ENCODE results near the gene SLC7A6OS.
"Not testable (repeated sequence)": the region's sequence is repeated elsewhere in the genome, so short reads cannot be mapped to it uniquely, and the experiment has no call there.

SLC7A6OS gene

GRCh38 chr16:68288796-68289195, 21.9 kb downstream of the SLC7A6OS start:
- not testable (repeated sequence) for H3K4me3 ChIP-seq (ENCODE audit: low read length); H3K27me3 ChIP-seq (ENCODE audit: insufficient read depth, low read length); H3K4me1 ChIP-seq (ENCODE audit: insufficient read depth, low read length); H3K9me3 ChIP-seq (ENCODE audit: low read length); H2AFZ ChIP-seq (ENCODE audit: low read depth, low read length)
- peaks cover 34% of the 10 kb centered on the region for H3K36me3 ChIP-seq (ENCODE audit: insufficient read depth, low read length)

GRCh38 chr16:68288252-68288650, 22.5 kb downstream of the SLC7A6OS start:
- Histone ChIP-seq H3K4me3 (ENCODE audit: low read length) (no peak overlapping the region), H3K4me1 (ENCODE audit: insufficient read depth, low read length) (no peaks in the 10 kb centered on the region), H2AFZ (ENCODE audit: low read depth, low read length) (no peak overlapping the region), H3K27me3 (ENCODE audit: insufficient read depth, low read length) (no peaks in the 10 kb centered on the region), H3K9me3 (ENCODE audit: low read length) (no peaks in the 10 kb centered on the region), H3K36me3 (ENCODE audit: insufficient read depth, low read length) (peaks cover 31% of the 10 kb centered on the region)

GRCh38 chr16:68287276-68288251, 23.2 kb downstream of the SLC7A6OS start:
- H3K4me1 ChIP-seq (ENCODE audit: insufficient read depth, low read length) = no peaks in the 10 kb centered on the region
- H3K36me3 ChIP-seq (ENCODE audit: insufficient read depth, low read length) = peaks cover 28% of the 10 kb centered on the region
- H3K27me3 ChIP-seq (ENCODE audit: insufficient read depth, low read length) = no peaks in the 10 kb centered on the region
- no peak overlapping the region for H3K4me3 ChIP-seq (ENCODE audit: low read length)
- no peak overlapping the region for H2AFZ ChIP-seq (ENCODE audit: low read depth, low read length)
- H3K9me3 ChIP-seq (ENCODE audit: low read length) = no peaks in the 10 kb centered on the region

- Histone ChIP-seq H3K36me3 (ENCODE audit: insufficient read depth, low read length) (peaks cover 19% of the 10 kb centered on the region), H3K9me3 (ENCODE audit: low read length) (no peaks in the 10 kb centered on the region), H2AFZ (ENCODE audit: low read depth, low read length) (no peak overlapping the region), H3K4me1 (ENCODE audit: insufficient read depth, low read length) (no peaks in the 10 kb centered on the region), H3K27me3 (ENCODE audit: insufficient read depth, low read length) (no peaks in the 10 kb centered on the region), H3K4me3 (ENCODE audit: low read length) (no peak overlapping the region)
Measured at GRCh38 chr16:68286153-68287074, 24.3 kb downstream of the SLC7A6OS start.

GRCh38 chr16:68285683-68286082, 25.1 kb downstream of the SLC7A6OS start:
- Histone ChIP-seq H3K36me3 (ENCODE audit: insufficient read depth, low read length) (peaks cover 17% of the 10 kb centered on the region), H3K27me3 (ENCODE audit: insufficient read depth, low read length) (no peaks in the 10 kb centered on the region), H3K4me3 (ENCODE audit: low read length) (no peak overlapping the region), H3K9me3 (ENCODE audit: low read length) (no peaks in the 10 kb centered on the region), H2AFZ (ENCODE audit: low read depth, low read length) (no peak overlapping the region), H3K4me1 (ENCODE audit: insufficient read depth, low read length) (no peaks in the 10 kb centered on the region)

GRCh38 chr16:68284847-68285246, 25.9 kb downstream of the SLC7A6OS start:
- Histone ChIP-seq H3K4me1 (ENCODE audit: insufficient read depth, low read length) (no peaks in the 10 kb centered on the region), H3K4me3 (ENCODE audit: low read length) (no peak overlapping the region)

GRCh38 chr16:68283801-68284598, 26.7 kb downstream of the SLC7A6OS start:
- Histone ChIP-seq H2AFZ (ENCODE audit: low read depth, low read length) (no peak overlapping the region), H3K4me1 (ENCODE audit: insufficient read depth, low read length) (no peaks in the 10 kb centered on the region), H3K27me3 (ENCODE audit: insufficient read depth, low read length) (no peaks in the 10 kb centered on the region), H3K9me3 (ENCODE audit: low read length) (no peaks in the 10 kb centered on the region), H3K36me3 (ENCODE audit: insufficient read depth, low read length) (peaks cover 14% of the 10 kb centered on the region), H3K4me3 (ENCODE audit: low read length) (no peak overlapping the region)

More at GRCh38 chr16:68284847-68285246, 25.9 kb downstream of the SLC7A6OS start:
- H3K9me3 ChIP-seq (ENCODE audit: low read length) = no peaks in the 10 kb centered on the region
- H3K36me3 ChIP-seq (ENCODE audit: insufficient read depth, low read length) = peaks cover 14% of the 10 kb centered on the region
- H3K27me3 ChIP-seq (ENCODE audit: insufficient read depth, low read length) = no peaks in the 10 kb centered on the region
- H2AFZ ChIP-seq (ENCODE audit: low read depth, low read length) = no peak overlapping the region

- H3K4me1 ChIP-seq (ENCODE audit: insufficient read depth, low read length) = no peaks in the 10 kb centered on the region
- peaks cover 13% of the 10 kb centered on the region for H3K36me3 ChIP-seq (ENCODE audit: insufficient read depth, low read length)
- H3K9me3 ChIP-seq (ENCODE audit: low read length) = no peaks in the 10 kb centered on the region
- no peak overlapping the region for H2AFZ ChIP-seq (ENCODE audit: low read depth, low read length)
- no peaks in the 10 kb centered on the region for H3K27me3 ChIP-seq (ENCODE audit: insufficient read depth, low read length)
- no peak overlapping the region for H3K4me3 ChIP-seq (ENCODE audit: low read length)
Measured at GRCh38 chr16:68283346-68283745, 27.4 kb downstream of the SLC7A6OS start.

- Histone ChIP-seq H3K9me3 (ENCODE audit: low read length) (no peaks in the 10 kb centered on the region), H3K36me3 (ENCODE audit: insufficient read depth, low read length) (peaks cover 6% of the 10 kb centered on the region), H3K27me3 (ENCODE audit: insufficient read depth, low read length) (no peaks in the 10 kb centered on the region), H3K4me1 (ENCODE audit: insufficient read depth, low read length) (no peaks in the 10 kb centered on the region), H2AFZ (ENCODE audit: low read depth, low read length) (no peak overlapping the region), H3K4me3 (ENCODE audit: low read length) (no peak overlapping the region)
Measured at GRCh38 chr16:68282064-68282452, 28.7 kb downstream of the SLC7A6OS start.

- peaks cover 6% of the 10 kb centered on the region for H3K36me3 ChIP-seq (ENCODE audit: insufficient read depth, low read length)
- no peak overlapping the region for H3K4me3 ChIP-seq (ENCODE audit: low read length)
- no peak overlapping the region for H2AFZ ChIP-seq (ENCODE audit: low read depth, low read length)
- no peaks in the 10 kb centered on the region for H3K4me1 ChIP-seq (ENCODE audit: insufficient read depth, low read length)
- H3K9me3 ChIP-seq (ENCODE audit: low read length) = no peaks in the 10 kb centered on the region
- H3K27me3 ChIP-seq (ENCODE audit: insufficient read depth, low read length) = no peaks in the 10 kb centered on the region
Measured at GRCh38 chr16:68281368-68282063, 29.2 kb downstream of the SLC7A6OS start.

GRCh38 chr16:68279726-68280558, 30.8 kb downstream of the SLC7A6OS start:
- Histone ChIP-seq H3K36me3 (ENCODE audit: insufficient read depth, low read length) (peaks cover 6% of the 10 kb centered on the region), H3K4me1 (ENCODE audit: insufficient read depth, low read length) (peaks cover 10% of the 10 kb centered on the region), H3K9me3 (ENCODE audit: low read length) (no peaks in the 10 kb centered on the region), H3K27me3 (ENCODE audit: insufficient read depth, low read length) (no peaks in the 10 kb centered on the region), H3K4me3 (ENCODE audit: low read length) (no peak overlapping the region), H2AFZ (ENCODE audit: low read depth, low read length) (no peak overlapping the region)
